ENCODE measurements around the gene MDGA2. TPM values are rescaled to one million over a fixed set of nuclear protein-coding genes. Genes with fewer than 3 reads are reported as not detected.

Gene MDGA2
- total and polyA plus RNA-seq, 2 of the 8 experiments (the other 6 are each of a cell fraction or from before 2014, with no cell fraction given), result 0.11 to 0.69 TPM

DNA sequence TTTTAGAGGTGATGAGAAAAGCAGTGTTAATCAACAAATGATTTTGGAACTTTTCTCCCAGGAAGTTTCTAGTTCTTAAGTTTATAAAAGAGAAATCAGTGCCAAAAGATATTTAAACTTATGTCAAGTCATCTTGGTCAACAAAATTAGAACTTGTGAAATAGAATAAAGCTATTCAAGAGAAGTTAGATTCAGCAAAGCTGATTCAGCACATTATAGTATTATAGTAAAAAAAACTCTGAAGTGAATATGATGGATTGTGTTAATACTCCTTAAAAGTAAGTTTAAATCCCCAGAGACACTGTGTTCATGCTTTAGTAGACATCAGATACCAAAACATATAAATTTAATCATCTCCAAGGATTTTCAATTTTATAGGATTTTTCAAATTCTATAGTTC, 813.7 kb downstream of the MDGA2 start:
- Histone ChIP-seq H2BK5ac (ENCODE audit: low read depth, low read length) (no peak overlapping the region), H2BK15ac (ENCODE audit: low read length) (no peak overlapping the region), H2AK5ac (ENCODE audit: low read depth, low read length) (no peak overlapping the region), H4K8ac (ENCODE audit: extremely low read depth, insufficient read depth, low read length) (no peak overlapping the region), H2BK20ac (ENCODE audit: low read length) (no peak overlapping the region), H3K4ac (replicated peaks; ENCODE audit: insufficient read length, low read depth, low read length) (no peak overlapping the region), H3K4me3 (ENCODE audit: extremely low read depth in 1 of 4, insufficient read depth in 2 of 4, low read depth in 3 of 4, low read length in 4 of 4) (no peak overlapping the region), H3K79me2 (ENCODE audit: control insufficient read depth in 1 of 2, insufficient read depth in 2 of 2, low read length in 2 of 2) (no peaks in the 10 kb centered on the region), H3K4me2 (ENCODE audit: insufficient read depth in 1 of 2, low read depth in 2 of 2, low read length in 2 of 2) (no peak overlapping the region), H3K23me2 (ENCODE audit: low read depth, low read length) (no peaks in the 10 kb centered on the region), H2AFZ (ENCODE audit: low read length) (no peak overlapping the region), H4K91ac (replicated peaks; ENCODE audit: insufficient read length, low read length) (no peak overlapping the region), H3K18ac (ENCODE audit: extremely low read depth, low read length) (no peak overlapping the region), H3K4me1 (replicated peaks in 1 of 4; ENCODE audit: control insufficient read depth in 3 of 4, insufficient read depth in 4 of 4, low read length in 3 of 4) (no peaks in the 10 kb centered on the region), H3K23ac (ENCODE audit: insufficient read length) (no peak overlapping the region), H2BK12ac (ENCODE audit: low read depth, low read length) (no peak overlapping the region), H3K9ac (replicated peaks in 1 of 4; ENCODE audit: extremely low read depth in 1 of 4, low read depth in 3 of 4, low read length in 3 of 4) (no peak overlapping the region), H3K36me3 (ENCODE audit: control insufficient read depth in 2 of 4, insufficient read depth in 4 of 4, low read length in 3 of 4) (no peaks in the 10 kb centered on the region), H3K14ac (ENCODE audit: insufficient read length) (no peak overlapping the region), H3K27ac (ENCODE audit: low read depth, low read length) (no peak overlapping the region), H2BK120ac (replicated peaks; ENCODE audit: low read depth, low read length) (no peak overlapping the region), H3K9me3 (ENCODE audit: insufficient read depth in 2 of 2, low read depth in 1 of 2, low read length in 1 of 2) (no peaks in the 10 kb centered on the region), H4K20me1 (replicated peaks in 1 of 2; ENCODE audit: control insufficient read depth in 1 of 2, insufficient read depth in 2 of 2, low read length in 2 of 2) (no peaks in the 10 kb centered on the region), H4K5ac (ENCODE audit: insufficient read length, low read depth, low read length) (no peak overlapping the region), H3K27me3 (replicated peaks in 1 of 4; ENCODE audit: control insufficient read depth in 3 of 4, extremely low read depth in 1 of 4, insufficient read depth in 3 of 4, low read length in 3 of 4) (no peaks in the 10 kb centered on the region), H3K79me1 (ENCODE audit: low read depth, low read length) (no peaks in the 10 kb centered on the region), H3K56ac (replicated peaks; ENCODE audit: insufficient read length, low read depth, low read length) (no peak overlapping the region)
- DNase-seq (ENCODE audit: low read depth in 1 of 2, low spot score in 2 of 2) (no peak), FAIRE-seq (no peak)
- no peak for TF ChIP-seq KDM4A (IDR thresholded peaks at IDR 0.05; ENCODE audit: low read depth, low read length, severe bottlenecking)
- no peak for TF ChIP-seq KDM1A (IDR thresholded peaks at IDR 0.05; ENCODE audit: borderline replicate concordance, low read length)
- TF ChIP-seq, protein P1, sequence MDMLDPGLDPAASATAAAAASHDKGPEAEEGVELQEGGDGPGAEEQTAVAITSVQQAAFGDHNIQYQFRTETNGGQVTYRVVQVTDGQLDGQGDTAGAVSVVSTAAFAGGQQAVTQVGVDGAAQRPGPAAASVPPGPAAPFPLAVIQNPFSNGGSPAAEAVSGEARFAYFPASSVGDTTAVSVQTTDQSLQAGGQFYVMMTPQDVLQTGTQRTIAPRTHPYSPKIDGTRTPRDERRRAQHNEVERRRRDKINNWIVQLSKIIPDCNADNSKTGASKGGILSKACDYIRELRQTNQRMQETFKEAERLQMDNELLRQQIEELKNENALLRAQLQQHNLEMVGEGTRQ (IDR thresholded peaks at IDR 0.05; ENCODE audit: low read length), result no peak
- TF ChIP-seq CREB1 (IDR thresholded peaks at IDR 0.05), result no peak
- TF ChIP-seq, protein P2, sequence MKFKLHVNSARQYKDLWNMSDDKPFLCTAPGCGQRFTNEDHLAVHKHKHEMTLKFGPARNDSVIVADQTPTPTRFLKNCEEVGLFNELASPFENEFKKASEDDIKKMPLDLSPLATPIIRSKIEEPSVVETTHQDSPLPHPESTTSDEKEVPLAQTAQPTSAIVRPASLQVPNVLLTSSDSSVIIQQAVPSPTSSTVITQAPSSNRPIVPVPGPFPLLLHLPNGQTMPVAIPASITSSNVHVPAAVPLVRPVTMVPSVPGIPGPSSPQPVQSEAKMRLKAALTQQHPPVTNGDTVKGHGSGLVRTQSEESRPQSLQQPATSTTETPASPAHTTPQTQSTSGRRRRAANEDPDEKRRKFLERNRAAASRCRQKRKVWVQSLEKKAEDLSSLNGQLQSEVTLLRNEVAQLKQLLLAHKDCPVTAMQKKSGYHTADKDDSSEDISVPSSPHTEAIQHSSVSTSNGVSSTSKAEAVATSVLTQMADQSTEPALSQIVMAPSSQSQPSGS (IDR thresholded peaks at IDR 0.05; ENCODE audit: low read length), result no peak
- TF ChIP-seq SRF (IDR thresholded peaks at IDR 0.05; ENCODE audit: low read depth, low read length), result no peak
- no peak for TF ChIP-seq CHD2 (IDR thresholded peaks at IDR 0.05; ENCODE audit: low read length)
- no peak for TF ChIP-seq GABPA (IDR thresholded peaks at IDR 0.05; ENCODE audit: borderline replicate concordance, insufficient read depth, low read length)
- TF ChIP-seq SIX5 (IDR thresholded peaks at IDR 0.05; ENCODE audit: low read depth, low read length), result no peak
- no peak for TF ChIP-seq ZNF274 (IDR thresholded peaks at IDR 0.05; ENCODE audit: borderline replicate concordance, extremely low read depth, low read length)
- TF ChIP-seq POLR2A (IDR thresholded peaks at IDR 0.05; ENCODE audit: control extremely low read depth in 1 of 2, low read depth in 2 of 2, low read length in 2 of 2), result no peak
- POLR2A ChIA-PET (ENCODE audit: partially characterized antibody), result no interaction called here
- CTCF ChIA-PET (ENCODE audit: partially characterized antibody), result no interaction called here

All from H1 (cell line).